Skeletal muscle tissue (tissue), 4 donors: ENCODE measurements around the gene AMER2. TPM values are rescaled to one million over a fixed set of nuclear protein-coding genes. Genes with fewer than 3 reads are reported as not detected.

Source experiments
- H3K27ac ChIP-seq: one replicate; pipeline ENCODE4 v1.7.0; 2013; ENCODE audit warnings: mild to moderate bottlenecking, low read depth, low read length, inconsistent platforms
- H3K27me3 ChIP-seq, 3 donors: one replicate each; pipeline ENCODE4 v1.7.0; 2013; ENCODE audit warnings: low read length in 3 of 3; ENCODE audit not compliant: control insufficient read depth in 3 of 3, insufficient read depth in 3 of 3
- H3K36me3 ChIP-seq, 3 donors: one replicate each; pipeline ENCODE4 v1.7.0; 2013; ENCODE audit warnings: low read length in 3 of 3; ENCODE audit not compliant: control insufficient read depth in 3 of 3, insufficient read depth in 3 of 3
- H3K4me1 ChIP-seq, 3 donors: one replicate each; pipeline ENCODE4 v1.7.0; 2013; ENCODE audit warnings: low read length in 3 of 3, mild to moderate bottlenecking in 3 of 3; ENCODE audit not compliant: control insufficient read depth in 3 of 3, insufficient read depth in 3 of 3
- H3K4me3 ChIP-seq, 3 donors: one replicate each; pipeline ENCODE4 v1.7.0; 2013; ENCODE audit warnings: low read length in 3 of 3
- H3K9ac ChIP-seq, 3 donors: one replicate each; pipeline ENCODE4 v1.7.0; 2013; ENCODE audit warnings: low read length in 3 of 3, mild to moderate bottlenecking in 3 of 3, moderate library complexity in 2 of 3, low read depth in 1 of 3
- H3K9me3 ChIP-seq, 3 donors: one replicate each; pipeline ENCODE4 v1.7.0; 2013; ENCODE audit warnings: low read length in 3 of 3; ENCODE audit not compliant: control insufficient read depth in 3 of 3
- total RNA-seq: library from RNA; depleted of rRNA; stranded (reverse); fragments of >200 nt; gene quantifications from one replicate; pipeline ENCODE4 v1.2.3, GENCODE V29; 2014
- donor health status: Osteomylitis.

AMER2 gene
- total RNA-seq, 1 donor from 2014 or later: not detected

GRCh38 chr13:25204863-25205262 is 32.8 kb upstream of the AMER2 start:
- Histone ChIP-seq H3K36me3 (no peaks in the 10 kb centered on the region), H3K9me3 (no peaks in the 10 kb centered on the region), H3K4me1 (no peaks in the 10 kb centered on the region), H3K27me3 (peaks cover 0 to 19% (median 11%) of the 10 kb centered on the region in 3 donors), H3K27ac (no peak overlapping the region), H3K9ac (no peak overlapping the region), H3K4me3 (no peak overlapping the region)

- Histone ChIP-seq H3K9me3 (no peaks in the 10 kb centered on the region), H3K9ac (no peak overlapping the region), H3K27me3 (peaks cover 0 to 22% (median 11%) of the 10 kb centered on the region in 3 donors), H3K36me3 (no peaks in the 10 kb centered on the region), H3K27ac (no peak overlapping the region), H3K4me3 (no peak overlapping the region), H3K4me1 (no peaks in the 10 kb centered on the region)
Measured at GRCh38 chr13:25203127-25203740, 31.1 kb upstream of the AMER2 start.

GRCh38 chr13:25200783-25201182 is 28.7 kb upstream of the AMER2 start:
- H3K27me3 ChIP-seq: peaks cover 0 to 28% (median 11%) of the 10 kb centered on the region in 3 donors
- H3K27ac ChIP-seq: no peak overlapping the region
- H3K36me3 ChIP-seq: no peaks in the 10 kb centered on the region
- H3K4me3 ChIP-seq: no peak overlapping the region
- no peaks in the 10 kb centered on the region for H3K4me1 ChIP-seq
- no peak overlapping the region for H3K9ac ChIP-seq
- H3K9me3 ChIP-seq: no peaks in the 10 kb centered on the region

- H3K4me3 ChIP-seq: no peak overlapping the region
- no peaks in the 10 kb centered on the region for H3K9me3 ChIP-seq
- H3K27ac ChIP-seq: no peak overlapping the region
- no peak overlapping the region for H3K9ac ChIP-seq
- H3K4me1 ChIP-seq: no peaks in the 10 kb centered on the region
- H3K36me3 ChIP-seq: no peaks in the 10 kb centered on the region
- peaks cover 0 to 25% (median 7%) of the 10 kb centered on the region in 3 donors for H3K27me3 ChIP-seq
Measured at GRCh38 chr13:25198647-25199046, 26.6 kb upstream of the AMER2 start.

GRCh38 chr13:25196971-25197370 is 24.9 kb upstream of the AMER2 start:
- no peak overlapping the region for H3K9ac ChIP-seq
- no peak overlapping the region for H3K27ac ChIP-seq
- H3K27me3 ChIP-seq: peaks cover 0 to 18% (median 4%) of the 10 kb centered on the region in 3 donors
- no peaks in the 10 kb centered on the region for H3K4me1 ChIP-seq
- no peaks in the 10 kb centered on the region for H3K36me3 ChIP-seq
- no peak overlapping the region for H3K4me3 ChIP-seq
- H3K9me3 ChIP-seq: no peaks in the 10 kb centered on the region

- no peak overlapping the region for H3K27ac ChIP-seq
- H3K36me3 ChIP-seq: no peaks in the 10 kb centered on the region
- peaks cover 0 to 14% (median 4%) of the 10 kb centered on the region in 3 donors for H3K27me3 ChIP-seq
- H3K9ac ChIP-seq: no peak overlapping the region
- no peak overlapping the region for H3K4me3 ChIP-seq
- peaks cover 0 to 2% (median 0%) of the 10 kb centered on the region in 3 donors for H3K9me3 ChIP-seq
- no peaks in the 10 kb centered on the region for H3K4me1 ChIP-seq
Measured at GRCh38 chr13:25192936-25193335, 20.8 kb upstream of the AMER2 start.

- no peaks in the 10 kb centered on the region for H3K4me1 ChIP-seq
Measured at GRCh38 chr13:25192489-25192888, 20.4 kb upstream of the AMER2 start.

GRCh38 chr13:25192052-25192451 is 20.0 kb upstream of the AMER2 start:
- Histone ChIP-seq H3K4me3 (no peak overlapping the region), H3K4me1 (no peaks in the 10 kb centered on the region), H3K27ac (no peak overlapping the region), H3K27me3 (peaks cover 0 to 14% (median 4%) of the 10 kb centered on the region in 3 donors), H3K36me3 (no peaks in the 10 kb centered on the region), H3K9me3 (peaks cover 0 to 2% (median 0%) of the 10 kb centered on the region in 3 donors), H3K9ac (no peak overlapping the region)

More at GRCh38 chr13:25192489-25192888, 20.4 kb upstream of the AMER2 start:
- Histone ChIP-seq H3K27me3 (peaks cover 0 to 14% (median 4%) of the 10 kb centered on the region in 3 donors), H3K9me3 (peaks cover 0 to 2% (median 0%) of the 10 kb centered on the region in 3 donors), H3K9ac (no peak overlapping the region), H3K36me3 (no peaks in the 10 kb centered on the region), H3K4me3 (no peak overlapping the region), H3K27ac (no peak overlapping the region)

GRCh38 chr13:25190771-25191170 is 18.7 kb upstream of the AMER2 start:
- H3K4me3 ChIP-seq: no peak overlapping the region
- no peaks in the 10 kb centered on the region for H3K36me3 ChIP-seq
- no peak overlapping the region for H3K9ac ChIP-seq
- peaks cover 0 to 11% (median 4%) of the 10 kb centered on the region in 3 donors for H3K27me3 ChIP-seq
- H3K4me1 ChIP-seq: no peaks in the 10 kb centered on the region
- peaks cover 0 to 2% (median 0%) of the 10 kb centered on the region in 3 donors for H3K9me3 ChIP-seq
- no peak overlapping the region for H3K27ac ChIP-seq

- H3K9ac ChIP-seq: no peak overlapping the region
- H3K4me1 ChIP-seq: no peaks in the 10 kb centered on the region
- H3K4me3 ChIP-seq: no peak overlapping the region
Measured at GRCh38 chr13:25190256-25190655, 18.2 kb upstream of the AMER2 start.

More at GRCh38 chr13:25190256-25190655, 18.2 kb upstream of the AMER2 start:
- Histone ChIP-seq H3K27me3 (peaks cover 0 to 11% (median 4%) of the 10 kb centered on the region in 3 donors), H3K9me3 (peaks cover 0 to 2% (median 0%) of the 10 kb centered on the region in 3 donors), H3K36me3 (no peaks in the 10 kb centered on the region), H3K27ac (no peak overlapping the region)
